IMR-90 (cell line): ENCODE results near the gene NDUFS5. TPM values are rescaled to one million over a fixed set of nuclear protein-coding genes. Genes with fewer than 3 reads are reported as not detected.
A peak's percentile ranks its signal among the peaks of the same experiment; 100 is the strongest.

Source experiments
- ATAC-seq: fragments of 200-7000 bp; cut with Tn5 transposase; 2 replicates; pipeline ENCODE4 v1.9.1; 2020; ENCODE audit warnings: low read depth, mild to moderate bottlenecking, moderate library complexity
- BruUV-seq: library from RNA; stranded (reverse); fragments of 400-500 nt; replicated peaks from 2 replicates; lab custom pipeline; 2021; lab: Mats Ljungman, UMichigan
- CTCF ChIA-PET: fragments of 300-600 bp; formaldehyde crosslinking; extraction: SDS; loops from one replicate; lab custom pipeline; 2021; ENCODE audit warnings: antibody characterized with exemption; lab: Yijun Ruan, JAX
- POLR2A ChIA-PET: fragments of 300-600 bp; sonication (Branson Sonifier 250); formaldehyde crosslinking; loops from one replicate; lab custom pipeline; 2022; ENCODE audit warnings: antibody characterized with exemption; ENCODE audit not compliant: unreplicated experiment; lab: Charles Lee
- DNase-seq: peaks from one replicate; pipeline ENCODE4 v3.0.0; 2013
- H2AFZ ChIP-seq: replicated peaks from 2 replicates; pipeline ENCODE3; 2013; ENCODE audit warnings: low read length, mild to moderate bottlenecking; ENCODE audit not compliant: poor library complexity
- H2AK5ac ChIP-seq: 2 replicates; pipeline ENCODE4 v1.6.1; 2013; ENCODE audit warnings: low read depth, low read length, inconsistent platforms
- H2AK9ac ChIP-seq: replicated peaks from 2 replicates; pipeline ENCODE3; 2013; ENCODE audit warnings: mild to moderate bottlenecking, low read depth, low read length, moderate library complexity; ENCODE audit not compliant: poor library complexity
- H2BK120ac ChIP-seq: 2 replicates; pipeline ENCODE4 v1.6.1; 2013; ENCODE audit warnings: low read depth, low read length, inconsistent platforms
- H2BK15ac ChIP-seq: 3 replicates; pipeline ENCODE4 v1.6.1; 2013; ENCODE audit warnings: low read depth, low read length, inconsistent platforms
- H2BK20ac ChIP-seq: 2 replicates; pipeline ENCODE4 v1.6.1; 2013; ENCODE audit warnings: low read depth, mild to moderate bottlenecking, inconsistent platforms, low read length, moderate library complexity
- H2BK5ac ChIP-seq: 2 replicates; pipeline ENCODE4 v1.6.1; 2013; ENCODE audit warnings: mild to moderate bottlenecking, low read depth, low read length, inconsistent platforms; ENCODE audit not compliant: poor library complexity, severe bottlenecking
- H3K14ac ChIP-seq: replicated peaks from 2 replicates; pipeline ENCODE4 v1.6.1; 2013; ENCODE audit warnings: low read depth, low read length, inconsistent platforms
- H3K18ac ChIP-seq: 2 replicates; pipeline ENCODE4 v1.6.1; 2013; ENCODE audit warnings: low read depth, low read length, control low read depth
- H3K23ac ChIP-seq: 2 replicates; pipeline ENCODE4 v1.6.1; 2013; ENCODE audit warnings: low read depth, low read length, inconsistent platforms
- H3K27ac ChIP-seq: 2 replicates; pipeline ENCODE4 v1.5.1; 2013; ENCODE audit warnings: mild to moderate bottlenecking, control low read depth, low read length; ENCODE audit not compliant: insufficient read depth
- H3K27me3 ChIP-seq: 2 replicates; pipeline ENCODE4 v1.6.1; 2013; ENCODE audit warnings: low read length; ENCODE audit not compliant: control insufficient read depth, insufficient read depth
- H3K36me3 ChIP-seq: 2 replicates; pipeline ENCODE4 v1.6.1; 2013; ENCODE audit warnings: low read length, mixed read lengths; ENCODE audit not compliant: control insufficient read depth, insufficient read depth
- H3K4ac ChIP-seq: 2 replicates; pipeline ENCODE4 v1.6.1; 2013; ENCODE audit warnings: low read depth, low read length, inconsistent platforms
- H3K4me1 ChIP-seq: 2 replicates; pipeline ENCODE4 v1.6.1; 2013; ENCODE audit warnings: low read length, mixed read lengths; ENCODE audit not compliant: control insufficient read depth, insufficient read depth
- H3K4me2 ChIP-seq: 2 replicates; pipeline ENCODE4 v1.6.1; 2013; ENCODE audit warnings: low read depth, mild to moderate bottlenecking, control low read depth, low read length, moderate library complexity
- H3K4me3 ChIP-seq: 2 replicates; pipeline ENCODE4 v1.5.1; 2013; ENCODE audit warnings: low read depth, mild to moderate bottlenecking, control low read depth, low read length, moderate library complexity; ENCODE audit not compliant: insufficient read depth
- H3K56ac ChIP-seq: 2 replicates; pipeline ENCODE4 v1.6.1; 2013; ENCODE audit warnings: low read length, inconsistent platforms; ENCODE audit not compliant: insufficient read depth; ENCODE audit errors: extremely low read depth
- H3K79me1 ChIP-seq, 2 experiments: 2 replicates each; pipeline ENCODE4 v1.6.1; 2013; ENCODE audit warnings: low read length in 2 of 2, inconsistent platforms in 1 of 2, low read depth in 1 of 2
- H3K9ac ChIP-seq: 2 replicates; pipeline ENCODE4 v1.6.1; 2013; ENCODE audit warnings: low read depth, low read length, control low read depth
- H3K9me1 ChIP-seq: 2 replicates; pipeline ENCODE4 v1.6.1; 2013; ENCODE audit warnings: low read length, inconsistent platforms; ENCODE audit not compliant: insufficient read depth
- H3K9me3 ChIP-seq: 2 replicates; pipeline ENCODE4 v1.6.1; 2013; ENCODE audit warnings: low read length; ENCODE audit not compliant: control insufficient read depth, insufficient read depth
- H4K20me1 ChIP-seq: 2 replicates; pipeline ENCODE4 v1.6.1; 2013; ENCODE audit warnings: low read length, inconsistent platforms; ENCODE audit not compliant: insufficient read depth
- H4K5ac ChIP-seq: 2 replicates; pipeline ENCODE4 v1.6.1; 2013; ENCODE audit warnings: mild to moderate bottlenecking, low read depth, low read length, control low read depth
- H4K8ac ChIP-seq, 2 experiments: 2 replicates each; pipeline ENCODE4 v1.6.1; 2013; ENCODE audit warnings: low read depth in 2 of 2, low read length in 2 of 2, control low read depth in 1 of 2, inconsistent platforms in 1 of 2
- H4K91ac ChIP-seq: 2 replicates; pipeline ENCODE4 v1.6.1; 2013; ENCODE audit warnings: low read depth, low read length, inconsistent platforms; ENCODE audit not compliant: insufficient read depth
- CHD1 ChIP-seq: IDR thresholded peaks from 2 replicates; pipeline ENCODE4 v1.6.1; 2012; ENCODE audit warnings: low read depth, low read length, improper control_type of control experiment
- CTCF ChIP-seq: conservative IDR thresholded peaks from 2 replicates; pipeline ENCODE4 v1.5.1; 2012; ENCODE audit warnings: mild to moderate bottlenecking, low read depth, low read length, improper control_type of control experiment
- ELK1 ChIP-seq: fragments of 150-350 bp; IDR thresholded peaks from 2 replicates; pipeline ENCODE4 v1.6.1; 2016; ENCODE audit warnings: low read depth, mild to moderate bottlenecking, low read length, moderate library complexity, borderline replicate concordance
- FOS ChIP-seq: fragments of 150-350 bp; IDR thresholded peaks from 2 replicates; pipeline ENCODE4 v1.6.1; 2016; ENCODE audit warnings: low read depth, low read length
- MAFK ChIP-seq: IDR thresholded peaks from 2 replicates; pipeline ENCODE4 v1.6.1; 2012; ENCODE audit warnings: low read depth, low read length, improper control_type of control experiment
- MAZ ChIP-seq: IDR thresholded peaks from 2 replicates; pipeline ENCODE4 v1.6.1; 2012; ENCODE audit warnings: low read depth, mild to moderate bottlenecking, low read length, improper control_type of control experiment, moderate library complexity, borderline replicate concordance
- MXI1 ChIP-seq: IDR thresholded peaks from 2 replicates; pipeline ENCODE4 v1.6.1; 2012; ENCODE audit warnings: low read depth, mild to moderate bottlenecking, low read length, moderate library complexity, borderline replicate concordance
- POLR2A ChIP-seq: IDR thresholded peaks from 2 replicates; pipeline ENCODE4 v1.6.1; 2012; ENCODE audit warnings: mild to moderate bottlenecking, low read depth, low read length
- RAD21 ChIP-seq: IDR thresholded peaks from 2 replicates; pipeline ENCODE4 v1.6.1; 2012; ENCODE audit warnings: low read length, improper control_type of control experiment
- RCOR1 ChIP-seq: IDR thresholded peaks from 2 replicates; pipeline ENCODE4 v1.6.1; 2012; ENCODE audit warnings: mild to moderate bottlenecking, low read length, improper control_type of control experiment; ENCODE audit not compliant: insufficient replicate concordance
- RFX5 ChIP-seq: IDR thresholded peaks from 2 replicates; pipeline ENCODE4 v1.8.0; 2012; ENCODE audit warnings: low read depth, mild to moderate bottlenecking, low read length, moderate library complexity
- SMC3 ChIP-seq: fragments of 150-350 bp; IDR thresholded peaks from 2 replicates; pipeline ENCODE4 v1.6.1; 2016; ENCODE audit warnings: low read depth, mild to moderate bottlenecking, antibody characterized with exemption, low read length, moderate library complexity
- USF2 ChIP-seq: fragments of 150-350 bp; IDR thresholded peaks from 2 replicates; pipeline ENCODE4 v1.6.1; 2017; ENCODE audit warnings: mild to moderate bottlenecking, antibody characterized with exemption, low read length, low read depth
- WGBS, 2 experiments: methylation state at CpG; one replicate each; pipeline versions ENCODE4 v1.1.5 to v1.1.7; 2013; ENCODE audit warnings: missing lambda C conversion rate in 2 of 2; ENCODE audit not compliant: insufficient read length in 1 of 2; ENCODE audit errors: extremely low coverage in 2 of 2; 5-methylcytosine and 5-hydroxymethylcytosine counted together
- dilution Hi-C: fragments of 300-500 bp; cut with HindIII; formaldehyde crosslinking; loops from one replicate; pipeline ENCODE4 v1.14.3; 2018; ENCODE audit warnings: low sequenced_read_pairs; ENCODE audit not compliant: unreplicated experiment
- in situ Hi-C: fragments of 300-500 bp; cut with MboI; formaldehyde crosslinking; loops from 3 replicates; pipeline ENCODE4 v1.14.3; 2019; ENCODE audit warnings: low sequenced_read_pairs, inconsistent platforms, mixed read lengths
- intact Hi-C: fragments of 100-400 bp; cut with micrococcal nuclease; formaldehyde crosslinking; loops from 2 replicates; pipeline ENCODE4 v1.10.0; 2022
- polyA plus RNA-seq, 3 experiments: library from polyadenylated mRNA; depleted of rRNA; stranded (reverse); fragments of >200 nt; gene quantifications; 2 replicates each; pipeline ENCODE4 v1.2.3, GENCODE V29; 2012; ENCODE audit warnings: low replicate concordance in 1 of 3
- total RNA-seq: library from RNA; depleted of rRNA; stranded (reverse); fragments of >200 nt; gene quantifications from 2 replicates; pipeline ENCODE4 v1.2.3, GENCODE V29; 2012

The NDUFS5 gene
- total and polyA plus RNA-seq, 2 of the 4 experiments (the other 2 are of a cell fraction) = 645 to 1,092 TPM

GRCh38 chr1:39081271-39082009, 55.3 kb downstream of the NDUFS5 start:
- DNase-seq = no peak
- H4K8ac ChIP-seq = no peak overlapping the region
- TF ChIP-seq SMC3 (no peak), MAFK (no peak), POLR2A (no peak), RAD21 (no peak), CTCF (no peak), MXI1 (no peak), FOS (no peak), CHD1 (no peak), USF2 (no peak), RFX5 (no peak), MAZ (no peak), RCOR1 (no peak), ELK1 (no peak)
- H3K9ac ChIP-seq = no peak overlapping the region
- H3K4me3 ChIP-seq = peak overlapping the region; percentile 46
- H2BK15ac ChIP-seq = no peak overlapping the region
- ATAC-seq = peak; percentile 71
- no peak overlapping the region for H3K56ac ChIP-seq
- no peaks in the 10 kb centered on the region for H3K36me3 ChIP-seq
- H2BK120ac ChIP-seq = no peak overlapping the region
- peak overlapping the region; percentile 77 for H3K4me2 ChIP-seq
- no peak overlapping the region for H4K91ac ChIP-seq
- no peak overlapping the region for H4K5ac ChIP-seq
- no peak overlapping the region for H2BK5ac ChIP-seq
- H3K27me3 ChIP-seq = peaks cover 36% of the 10 kb centered on the region
- dilution Hi-C loops (no loop called here), intact Hi-C loops (no loop called here), in situ Hi-C loops (no loop called here)
- no peak overlapping the region for H3K27ac ChIP-seq
- ChIA-PET CTCF (interaction anchor here (0.6 kb wide), 1 partner anchor 500 kb away, joined by 4 read pairs; no protein-coding TSS in a partner anchor), POLR2A (no interaction called here)
- H3K18ac ChIP-seq = no peak overlapping the region
- H2AK9ac ChIP-seq = no peak overlapping the region
- peak overlapping the region; percentile 83 for H2AFZ ChIP-seq
- no peaks in the 10 kb centered on the region for H4K20me1 ChIP-seq
- H3K4ac ChIP-seq = no peak overlapping the region
- H3K9me3 ChIP-seq = no peaks in the 10 kb centered on the region
- H3K14ac ChIP-seq = no peak overlapping the region
- no peak overlapping the region for H3K23ac ChIP-seq
- WGBS, 2 experiments = 0% methylated on average over 47 of the region's 105 CpGs; no CpG with 5 or more reads in 1 of the 2 experiments
- no peaks in the 10 kb centered on the region for H3K79me1 ChIP-seq
- BruUV-seq = no TSS peak
- peaks cover 3% of the 10 kb centered on the region; the same call in 1 of the 2 replicates for H3K4me1 ChIP-seq
- no peaks in the 10 kb centered on the region; the same call in 1 of the 2 replicates for H3K9me1 ChIP-seq
- H2BK20ac ChIP-seq = no peak overlapping the region
- no peak overlapping the region for H2AK5ac ChIP-seq
